ENCODE results near the gene C21orf58.

GRCh38 chr21:46323710-46324389, at the start of gene C21orf58, which contains the start of gene PCNT:
- TF ChIP-seq, protein P1, sequence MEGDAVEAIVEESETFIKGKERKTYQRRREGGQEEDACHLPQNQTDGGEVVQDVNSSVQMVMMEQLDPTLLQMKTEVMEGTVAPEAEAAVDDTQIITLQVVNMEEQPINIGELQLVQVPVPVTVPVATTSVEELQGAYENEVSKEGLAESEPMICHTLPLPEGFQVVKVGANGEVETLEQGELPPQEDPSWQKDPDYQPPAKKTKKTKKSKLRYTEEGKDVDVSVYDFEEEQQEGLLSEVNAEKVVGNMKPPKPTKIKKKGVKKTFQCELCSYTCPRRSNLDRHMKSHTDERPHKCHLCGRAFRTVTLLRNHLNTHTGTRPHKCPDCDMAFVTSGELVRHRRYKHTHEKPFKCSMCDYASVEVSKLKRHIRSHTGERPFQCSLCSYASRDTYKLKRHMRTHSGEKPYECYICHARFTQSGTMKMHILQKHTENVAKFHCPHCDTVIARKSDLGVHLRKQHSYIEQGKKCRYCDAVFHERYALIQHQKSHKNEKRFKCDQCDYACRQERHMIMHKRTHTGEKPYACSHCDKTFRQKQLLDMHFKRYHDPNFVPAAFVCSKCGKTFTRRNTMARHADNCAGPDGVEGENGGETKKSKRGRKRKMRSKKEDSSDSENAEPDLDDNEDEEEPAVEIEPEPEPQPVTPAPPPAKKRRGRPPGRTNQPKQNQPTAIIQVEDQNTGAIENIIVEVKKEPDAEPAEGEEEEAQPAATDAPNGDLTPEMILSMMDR (IDR thresholded peaks at IDR 0.05; ENCODE audit: low read length) = no peak
- no peak for TF ChIP-seq EZH2 (IDR thresholded peaks at IDR 0.05; ENCODE audit: borderline replicate concordance, low read length)

Data from OCI-LY1 (cell line).